H1 (cell line): ENCODE data around the gene KRT4. TPM values are rescaled to one million over a fixed set of nuclear protein-coding genes. Genes with fewer than 3 reads are reported as not detected.

Experiments
- CTCF ChIA-PET: fragments of 300-600 bp; sonication (Branson Sonifier 250); formaldehyde crosslinking; loops from one replicate; lab custom pipeline; 2021; ENCODE audit not compliant: partially characterized antibody; lab: Charles Lee
- POLR2A ChIA-PET: fragments of 300-600 bp; sonication (Branson Sonifier 250); formaldehyde crosslinking; loops from one replicate; lab custom pipeline; 2021; ENCODE audit warnings: inconsistent platforms; ENCODE audit not compliant: partially characterized antibody; lab: Charles Lee
- DNase-seq, 2 experiments: peaks; one replicate each; pipeline versions ENCODE4 v3.0.0 to v3.0.0-alpha.2; 2010 to 2022; ENCODE audit warnings: low spot score in 2 of 2, low read depth in 1 of 2, mixed read lengths in 1 of 2
- FAIRE-seq: peaks from 2 replicates; lab custom pipeline; 2011; peaks lifted over from hg19 to GRCh38; lab: Jason Lieb, UNC
- H2AFZ ChIP-seq: 2 replicates; pipeline ENCODE4 v1.8.1; 2012; ENCODE audit warnings: low read length, inconsistent platforms
- H2AK5ac ChIP-seq: 2 replicates; pipeline ENCODE4 v1.6.1; 2013; ENCODE audit warnings: low read depth, low read length
- H2BK120ac ChIP-seq: replicated peaks from 2 replicates; pipeline ENCODE3; 2013; ENCODE audit warnings: low read depth, low read length, inconsistent platforms
- H2BK12ac ChIP-seq: 2 replicates; pipeline ENCODE4 v1.6.1; 2013; ENCODE audit warnings: low read depth, low read length
- H2BK15ac ChIP-seq: 2 replicates; pipeline ENCODE4 v1.6.1; 2013; ENCODE audit warnings: low read length
- H2BK20ac ChIP-seq: 2 replicates; pipeline ENCODE4 v1.6.1; 2013; ENCODE audit warnings: low read length
- H2BK5ac ChIP-seq: 2 replicates; pipeline ENCODE4 v1.6.1; 2013; ENCODE audit warnings: low read depth, low read length
- H3K14ac ChIP-seq: 2 replicates; pipeline ENCODE4 v1.6.1; 2013; ENCODE audit warnings: inconsistent platforms; ENCODE audit not compliant: insufficient read length
- H3K18ac ChIP-seq: 2 replicates; pipeline ENCODE4 v1.6.1; 2013; ENCODE audit warnings: low read length; ENCODE audit errors: extremely low read depth
- H3K23ac ChIP-seq: 2 replicates; pipeline ENCODE4 v1.6.1; 2013; ENCODE audit warnings: inconsistent platforms; ENCODE audit not compliant: insufficient read length
- H3K23me2 ChIP-seq: 2 replicates; pipeline ENCODE4 v1.6.1; 2013; ENCODE audit warnings: low read depth, low read length
- H3K27ac ChIP-seq: 2 replicates; pipeline ENCODE4 v1.6.1; 2011; ENCODE audit warnings: low read depth, low read length, inconsistent platforms
- H3K27me3 ChIP-seq, 4 experiments: replicated peaks in 1 of 4; 1 replicate in 1 of 4; 2 replicates in 3 of 4; pipeline versions ENCODE4 v1.6.1 to v1.8.1; 2011 to 2013; ENCODE audit warnings: low read length in 3 of 4, mild to moderate bottlenecking in 3 of 4, inconsistent platforms in 2 of 4, mixed read lengths in 2 of 4, moderate library complexity in 1 of 4; ENCODE audit not compliant: control insufficient read depth in 3 of 4, insufficient read depth in 3 of 4; ENCODE audit errors: extremely low read depth in 1 of 4
- H3K36me3 ChIP-seq, 4 experiments: 2 replicates each; pipeline versions ENCODE4 v1.6.1 to v1.8.1; 2011 to 2013; ENCODE audit warnings: mild to moderate bottlenecking in 4 of 4, low read length in 3 of 4, moderate library complexity in 2 of 4, control low read depth in 1 of 4, inconsistent platforms in 1 of 4; ENCODE audit not compliant: insufficient read depth in 4 of 4, control insufficient read depth in 2 of 4
- H3K4ac ChIP-seq: replicated peaks from 2 replicates; pipeline ENCODE3; 2013; ENCODE audit warnings: low read length, low read depth, mixed read lengths, inconsistent platforms; ENCODE audit not compliant: insufficient read length
- H3K4me1 ChIP-seq, 4 experiments: replicated peaks in 1 of 4; 1 replicate in 1 of 4; 2 replicates in 3 of 4; pipeline versions ENCODE4 v1.6.1 to v1.8.1; 2011 to 2013; ENCODE audit warnings: low read length in 3 of 4, inconsistent platforms in 2 of 4, mixed read lengths in 1 of 4; ENCODE audit not compliant: insufficient read depth in 4 of 4, control insufficient read depth in 3 of 4
- H3K4me2 ChIP-seq, 2 experiments: 2 replicates each; pipeline versions ENCODE4 v1.6.1 to v1.8.1; 2011 to 2013; ENCODE audit warnings: low read depth in 2 of 2, low read length in 2 of 2, control low read depth in 1 of 2, inconsistent platforms in 1 of 2, mild to moderate bottlenecking in 1 of 2; ENCODE audit not compliant: insufficient read depth in 1 of 2
- H3K4me3 ChIP-seq, 4 experiments: fragments of 200-600, 300-600 bp in 1 of 4; sonication (generic), shearing (Covaris generic), sonication (Bioruptor Twin) in 1 of 4; 2 replicates each; pipeline versions ENCODE4 v1.5.1 to v1.8.1; 2011 to 2016; ENCODE audit warnings: low read length in 4 of 4, low read depth in 3 of 4, control low read depth in 2 of 4, inconsistent platforms in 2 of 4, mild to moderate bottlenecking in 2 of 4, mixed read lengths in 1 of 4, moderate library complexity in 1 of 4; ENCODE audit not compliant: insufficient read depth in 2 of 4; ENCODE audit errors: extremely low read depth in 1 of 4
- H3K56ac ChIP-seq: replicated peaks from 2 replicates; pipeline ENCODE3; 2013; ENCODE audit warnings: low read depth, mild to moderate bottlenecking, mixed read lengths, low read length, inconsistent platforms; ENCODE audit not compliant: insufficient read length
- H3K79me1 ChIP-seq: 2 replicates; pipeline ENCODE4 v1.6.1; 2013; ENCODE audit warnings: low read depth, low read length, control low read depth
- H3K79me2 ChIP-seq, 2 experiments: 2 replicates each; pipeline versions ENCODE4 v1.6.1 to v1.8.1; 2012 to 2013; ENCODE audit warnings: low read length in 2 of 2, mild to moderate bottlenecking in 2 of 2, inconsistent platforms in 1 of 2; ENCODE audit not compliant: insufficient read depth in 2 of 2, control insufficient read depth in 1 of 2
- H3K9ac ChIP-seq, 4 experiments: replicated peaks in 1 of 4; 1 replicate in 1 of 4; 2 replicates in 3 of 4; pipeline versions ENCODE4 v1.6.1 to v1.8.1; 2011 to 2013; ENCODE audit warnings: low read depth in 3 of 4, low read length in 3 of 4, control low read depth in 2 of 4, mild to moderate bottlenecking in 2 of 4, moderate library complexity in 2 of 4, inconsistent platforms in 1 of 4; ENCODE audit errors: extremely low read depth in 1 of 4
- H3K9me3 ChIP-seq, 2 experiments: 2 replicates each; pipeline versions ENCODE4 v1.6.1 to v1.8.1; 2012 to 2013; ENCODE audit warnings: mild to moderate bottlenecking in 2 of 2, moderate library complexity in 2 of 2, control low read depth in 1 of 2, inconsistent platforms in 1 of 2, low read depth in 1 of 2, low read length in 1 of 2, mixed read lengths in 1 of 2; ENCODE audit not compliant: insufficient read depth in 2 of 2
- H4K20me1 ChIP-seq, 2 experiments: replicated peaks in 1 of 2; 2 replicates each; pipeline versions ENCODE3 to v1.8.1; 2011 to 2013; ENCODE audit warnings: inconsistent platforms in 2 of 2, low read length in 2 of 2, mild to moderate bottlenecking in 1 of 2; ENCODE audit not compliant: insufficient read depth in 2 of 2, control insufficient read depth in 1 of 2
- H4K5ac ChIP-seq: 2 replicates; pipeline ENCODE4 v1.6.1; 2013; ENCODE audit warnings: low read length, low read depth, mixed read lengths, inconsistent platforms; ENCODE audit not compliant: insufficient read length
- H4K8ac ChIP-seq: 2 replicates; pipeline ENCODE4 v1.8.0; 2013; ENCODE audit warnings: mild to moderate bottlenecking, moderate library complexity, low read length, inconsistent platforms; ENCODE audit not compliant: insufficient read depth; ENCODE audit errors: extremely low read depth
- H4K91ac ChIP-seq: replicated peaks from 2 replicates; pipeline ENCODE3; 2013; ENCODE audit warnings: low read length, mixed read lengths, inconsistent platforms; ENCODE audit not compliant: insufficient read length
- BACH1 ChIP-seq: IDR thresholded peaks from 2 replicates; pipeline ENCODE4 v1.6.1; 2012; ENCODE audit warnings: low read length, improper control_type of control experiment
- BRCA1 ChIP-seq: IDR thresholded peaks from 2 replicates; pipeline ENCODE4 v1.6.1; 2012; ENCODE audit warnings: low read depth, low read length, improper control_type of control experiment
- FOSL1 ChIP-seq: IDR thresholded peaks from 2 replicates; pipeline ENCODE4 v1.6.1; 2011; ENCODE audit warnings: mild to moderate bottlenecking, low read depth, low read length, moderate library complexity; ENCODE audit not compliant: insufficient read depth
- POLR2A ChIP-seq, 2 experiments: IDR thresholded peaks; 1 replicate in 1 of 2; 2 replicates in 1 of 2; pipeline ENCODE4 v1.6.1; 2011; ENCODE audit warnings: low read depth in 2 of 2, low read length in 2 of 2, mild to moderate bottlenecking in 2 of 2; ENCODE audit errors: control extremely low read depth in 1 of 2
- RFX5 ChIP-seq: IDR thresholded peaks from 2 replicates; pipeline ENCODE4 v1.6.1; 2011; ENCODE audit warnings: low read depth, low read length, improper control_type of control experiment, borderline replicate concordance
- SRF ChIP-seq: IDR thresholded peaks from 2 replicates; pipeline ENCODE4 v1.6.1; 2011; ENCODE audit warnings: mild to moderate bottlenecking, low read depth, low read length, moderate library complexity
- USF2 ChIP-seq: IDR thresholded peaks from 2 replicates; pipeline ENCODE4 v1.6.1; 2011; ENCODE audit warnings: low read length, improper control_type of control experiment
- ZNF274 ChIP-seq: IDR thresholded peaks from 2 replicates; pipeline ENCODE4 v1.7.0; 2012; ENCODE audit warnings: low read length, borderline replicate concordance; ENCODE audit errors: extremely low read depth
- WGBS, 2 experiments: shearing (Covaris generic) in 1 of 2; methylation state at CpG; one replicate each; pipeline versions ENCODE4 v1.1.6 to v1.1.7; 2013 to 2015; ENCODE audit warnings: low lambda C conversion rate in 2 of 2, mixed read lengths in 2 of 2, inconsistent platforms in 1 of 2, low coverage in 1 of 2, missing lambda C conversion rate in 1 of 2; ENCODE audit not compliant: insufficient replicate concordance in 2 of 2, insufficient coverage in 1 of 2, insufficient read length in 1 of 2; ENCODE audit errors: extremely low coverage in 1 of 2, missing lambda C conversion rate in 1 of 2; 5-methylcytosine and 5-hydroxymethylcytosine counted together
- polyA plus RNA-seq, 7 experiments: library from polyadenylated mRNA; depleted of rRNA in 3 of 7; stranded (reverse) in 5 of 7; unstranded in 2 of 7; fragments of >200 nt in 5 of 7; fragments of 200-250 nt in 2 of 7; gene quantifications; 1 replicate in 5 of 7; 2 replicates in 1 of 7; 4 replicates in 1 of 7; pipeline versions ENCODE4 v1.2.1 to v1.2.3, GENCODE V29; 2011 to 2013; ENCODE audit warnings: missing spikeins in 2 of 7, mixed read lengths in 2 of 7
- total RNA-seq: library from RNA; stranded (reverse); fragmentation: NEBNext Ultra II Directional; extraction: Animal tissue kit (Norgen Biotek cat#: 25700); gene quantifications from 2 replicates; pipeline ENCODE4 v1.2.1, GENCODE V29; 2021
- TF ChIP-seq, protein P1 (sequence below): IDR thresholded peaks from 2 replicates; pipeline ENCODE4 v1.6.1; 2011; ENCODE audit warnings: low read depth, mild to moderate bottlenecking, low read length; ENCODE audit not compliant: insufficient read depth

KRT4 gene
- total and polyA plus RNA-seq, 2 of the 8 experiments (the other 6 are each of a cell fraction or from before 2014, with no cell fraction given), result not detected

DNA sequence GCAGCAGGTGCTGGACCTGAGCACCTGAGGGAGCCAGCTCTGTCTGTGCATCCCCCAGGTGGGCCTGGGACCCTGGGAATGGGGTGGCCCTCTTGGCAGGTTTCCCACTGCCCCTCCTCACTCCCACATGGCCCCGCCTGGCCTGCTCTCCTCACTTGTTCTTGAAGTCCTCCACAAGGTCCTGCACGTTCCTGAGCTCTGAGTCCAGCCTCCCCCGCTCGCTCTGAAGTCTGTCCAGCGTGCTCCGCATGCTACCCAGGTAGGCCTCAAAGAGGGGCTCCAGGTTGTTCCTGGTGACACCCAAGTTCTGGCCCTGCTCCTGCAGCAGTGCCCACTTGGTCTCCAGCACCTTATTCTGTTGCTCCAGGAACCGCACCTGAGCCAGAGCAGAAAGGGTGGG lies 17.3 kb upstream of the KRT4 start:
- POLR2A ChIA-PET, result no interaction called here
- no peak for TF ChIP-seq BACH1
- TF ChIP-seq RFX5, result no peak
- TF ChIP-seq FOSL1, result no peak
- TF ChIP-seq, protein P1, sequence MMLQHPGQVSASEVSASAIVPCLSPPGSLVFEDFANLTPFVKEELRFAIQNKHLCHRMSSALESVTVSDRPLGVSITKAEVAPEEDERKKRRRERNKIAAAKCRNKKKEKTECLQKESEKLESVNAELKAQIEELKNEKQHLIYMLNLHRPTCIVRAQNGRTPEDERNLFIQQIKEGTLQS, result no peak
- TF ChIP-seq BRCA1, result no peak
- no peak for TF ChIP-seq POLR2A (IDR thresholded peaks at IDR 0.05; ENCODE audit: control extremely low read depth in 1 of 2, low read depth in 2 of 2, low read length in 2 of 2)
- no peak for TF ChIP-seq ZNF274
- TF ChIP-seq SRF, result no peak
- no peak for TF ChIP-seq USF2

More for the DNA sequence above, 17.3 kb upstream of the KRT4 start:
- no peak overlapping the region for H4K91ac ChIP-seq
- H3K27me3 ChIP-seq, result no peaks in the 10 kb centered on the region
- 88% methylated on average over 7 of the region's 7 CpGs; no CpG with 5 or more reads in 1 of the 2 experiments for WGBS, 2 experiments
- no peak overlapping the region for H3K27ac ChIP-seq
- H2BK15ac ChIP-seq, result no peak overlapping the region
- no peak overlapping the region for H2BK12ac ChIP-seq
- no peak overlapping the region for H2AFZ ChIP-seq
- no peak overlapping the region for H4K5ac ChIP-seq
- CTCF ChIA-PET, result interaction anchor here (0.9 to 1.6 kb wide), 6 partner anchors 8 to 245 kb away, joined by 3 to 8 read pairs (median 6); no protein-coding TSS in a partner anchor
- no peaks in the 10 kb centered on the region for H3K79me1 ChIP-seq
- H3K9me3 ChIP-seq, result no peaks in the 10 kb centered on the region
- no peaks in the 10 kb centered on the region for H3K79me2 ChIP-seq
- DNase-seq (no peak), FAIRE-seq (no peak)
- no peak overlapping the region for H2BK5ac ChIP-seq
- no peak overlapping the region for H3K4me2 ChIP-seq
- H3K9ac ChIP-seq, result no peak overlapping the region
- H3K14ac ChIP-seq, result no peak overlapping the region
- no peaks in the 10 kb centered on the region for H4K20me1 ChIP-seq
- no peaks in the 10 kb centered on the region; a peak in 2 of 7 replicates for H3K4me1 ChIP-seq
- H2BK20ac ChIP-seq, result no peak overlapping the region
- no peaks in the 10 kb centered on the region for H3K36me3 ChIP-seq
- H3K23me2 ChIP-seq, result no peaks in the 10 kb centered on the region
- H3K4ac ChIP-seq, result no peak overlapping the region
- no peak overlapping the region for H2AK5ac ChIP-seq
- H3K18ac ChIP-seq, result no peak overlapping the region
- no peak overlapping the region for H3K56ac ChIP-seq
- no peak overlapping the region for H2BK120ac ChIP-seq
- no peak overlapping the region for H3K23ac ChIP-seq
- H4K8ac ChIP-seq, result no peak overlapping the region
- H3K4me3 ChIP-seq, result no peak overlapping the region
